ENCODE measurements around the gene BTBD16.
A peak's percentile ranks its signal among the peaks of the same experiment; 100 is the strongest.

The BTBD16 gene

DNA sequence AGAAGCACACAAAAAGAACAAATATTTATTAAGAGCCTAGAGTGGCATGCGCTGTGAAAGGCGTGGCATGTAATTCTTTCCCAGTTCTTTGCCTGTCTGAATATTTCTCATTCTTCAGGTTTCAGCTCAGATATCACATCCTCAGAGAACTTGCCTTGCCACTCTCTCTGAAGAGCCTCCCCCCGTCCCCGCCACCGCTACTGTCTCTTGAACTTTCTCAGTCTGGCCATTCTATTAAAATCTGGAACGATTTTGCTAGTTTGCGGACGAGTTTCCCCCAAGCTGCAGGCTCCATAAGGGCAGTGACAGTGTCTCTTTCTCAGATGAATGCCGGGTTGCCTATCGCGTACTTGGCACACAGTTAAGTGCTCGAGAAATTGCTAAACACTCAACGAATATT, 102.6 kb downstream of the BTBD16 start:
- no peak for DNase-seq (ENCODE audit: low read depth in 2 of 2)

DNA sequence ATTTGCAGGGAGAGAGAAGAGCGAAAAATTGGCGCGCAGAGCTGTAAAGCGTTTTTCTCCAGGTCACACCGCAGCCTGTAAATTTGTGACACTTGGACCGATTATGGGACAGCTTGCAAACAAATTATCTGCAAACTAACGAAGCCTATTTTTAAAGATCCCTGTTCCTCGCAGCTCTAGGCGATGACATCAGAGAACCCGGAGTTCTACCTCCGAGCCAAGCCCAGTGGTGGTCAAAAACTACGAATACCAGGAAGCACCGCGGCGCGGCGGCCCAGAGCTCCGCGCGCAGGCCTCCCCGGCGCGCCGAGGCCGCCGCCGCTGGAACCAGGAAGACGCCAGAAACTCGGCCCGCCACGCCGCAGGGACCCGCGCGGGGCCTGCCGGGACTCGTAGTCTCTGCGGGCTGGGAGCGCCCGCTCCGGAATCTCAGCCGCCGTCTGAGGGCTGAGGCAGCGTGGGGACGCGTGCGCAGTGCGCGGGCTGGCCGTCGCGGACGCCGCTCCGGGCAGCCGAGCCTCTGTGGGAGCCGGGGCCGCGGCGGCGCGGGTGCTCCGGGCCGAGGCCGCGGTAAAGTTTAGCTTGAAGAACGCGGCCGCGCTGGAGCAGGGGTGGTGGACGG, 103.3 kb downstream of the BTBD16 start, which contains the start of gene PLEKHA1:
TSS of gene PLEKHA1 (plus strand) at position 472 of the 622 bp plus-strand sequence. CDS start 18,493 bp downstream, outside the sequence.
- peak; percentile 86 to 91 for DNase-seq (ENCODE audit: low read depth in 2 of 2)

DNA sequence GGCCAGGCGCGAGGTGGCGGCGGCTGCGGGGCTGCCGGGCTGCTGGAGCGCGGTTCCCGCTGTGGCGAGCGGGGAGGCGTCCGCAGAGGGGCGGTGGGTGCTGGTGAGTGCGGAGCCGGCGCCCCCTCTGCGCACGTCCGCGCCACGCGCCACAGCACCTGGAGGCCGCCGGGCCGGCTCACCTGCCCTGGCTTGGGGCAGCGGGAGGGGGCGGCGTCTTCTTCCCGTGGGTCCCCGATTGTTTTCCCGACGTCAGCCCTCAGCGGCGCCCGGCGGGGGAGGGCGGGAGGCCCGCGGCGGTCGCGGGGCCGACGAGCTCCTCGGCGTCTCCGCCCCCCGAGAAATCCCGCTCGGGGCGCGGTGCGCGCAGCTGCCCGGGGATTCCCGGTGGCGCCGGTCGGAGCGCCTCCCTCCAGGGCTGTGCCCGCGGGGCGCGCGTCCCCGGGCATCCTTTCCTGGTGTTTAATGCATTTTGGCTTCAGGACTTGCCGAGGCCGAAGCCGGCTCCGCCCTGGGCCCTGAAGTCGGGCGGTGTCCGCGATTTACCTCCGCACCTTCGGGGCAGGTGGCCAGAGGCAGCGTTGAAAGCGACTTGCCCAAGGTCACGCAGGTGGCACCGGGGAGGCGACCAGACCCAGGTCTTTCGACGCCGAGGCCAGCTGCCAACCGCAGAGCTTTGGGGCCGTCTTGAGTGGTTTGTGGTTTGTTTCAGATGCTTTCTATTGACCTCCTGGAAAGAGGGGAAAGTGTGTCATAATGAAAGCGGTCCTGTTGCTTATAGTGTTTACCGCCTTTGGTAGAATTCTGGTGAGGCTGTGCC, 104.0 kb downstream of the BTBD16 start:
- DNase-seq (ENCODE audit: low read depth in 2 of 2): peak; percentile 30 to 47

DNA sequence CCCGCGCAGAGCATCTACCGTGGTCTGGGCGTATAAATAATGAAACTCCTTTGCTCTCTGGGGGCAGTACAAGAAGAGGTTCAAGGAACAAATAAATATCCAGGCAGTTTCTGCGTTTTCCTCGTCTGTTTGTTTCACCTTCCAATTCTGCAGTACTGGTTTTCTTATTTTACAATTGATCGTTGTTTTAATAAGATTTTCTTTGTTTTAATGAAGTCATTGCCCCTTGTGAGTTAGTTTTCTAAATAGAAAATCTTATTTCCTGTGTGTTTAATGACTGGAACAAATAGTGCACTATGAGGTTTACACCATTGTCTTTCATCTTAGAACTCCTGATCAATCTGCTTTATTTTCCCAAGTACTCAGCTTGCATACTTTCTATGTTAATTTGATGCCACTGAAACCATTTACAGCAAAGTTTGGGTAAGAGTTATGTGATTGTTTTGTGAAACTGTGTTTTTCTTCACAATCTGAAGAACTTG, 104.6 kb downstream of the BTBD16 start:
- DNase-seq (ENCODE audit: low read depth in 2 of 2): no peak

DNA sequence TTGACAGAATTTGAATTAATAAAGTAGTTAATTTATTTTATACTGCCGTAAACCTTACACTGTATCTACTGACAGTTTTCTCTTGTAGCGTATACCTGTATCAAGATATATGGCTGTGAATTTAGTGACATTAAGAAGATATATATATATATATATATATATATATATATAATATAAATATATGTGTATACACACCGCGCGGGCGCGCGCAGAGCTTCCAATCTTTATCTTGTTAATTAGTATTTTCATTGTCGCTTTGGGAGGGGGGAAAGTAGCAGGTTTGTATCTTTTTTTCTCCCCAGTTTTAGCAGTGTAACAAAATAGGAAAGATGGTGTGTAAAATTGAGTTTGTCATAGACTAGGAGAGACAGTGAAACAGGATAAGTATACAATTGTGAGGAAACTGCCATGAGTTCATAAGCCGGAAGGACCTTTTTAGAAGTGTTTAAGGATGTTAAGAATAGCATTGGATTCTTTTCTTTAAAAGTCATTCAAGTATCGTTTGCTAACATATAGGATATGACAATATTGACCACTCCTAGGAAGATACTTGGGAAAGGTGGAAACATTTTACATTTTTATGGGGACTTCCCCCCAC, 105.4 kb downstream of the BTBD16 start:
- DNase-seq (ENCODE audit: low read depth in 2 of 2): no peak

DNA sequence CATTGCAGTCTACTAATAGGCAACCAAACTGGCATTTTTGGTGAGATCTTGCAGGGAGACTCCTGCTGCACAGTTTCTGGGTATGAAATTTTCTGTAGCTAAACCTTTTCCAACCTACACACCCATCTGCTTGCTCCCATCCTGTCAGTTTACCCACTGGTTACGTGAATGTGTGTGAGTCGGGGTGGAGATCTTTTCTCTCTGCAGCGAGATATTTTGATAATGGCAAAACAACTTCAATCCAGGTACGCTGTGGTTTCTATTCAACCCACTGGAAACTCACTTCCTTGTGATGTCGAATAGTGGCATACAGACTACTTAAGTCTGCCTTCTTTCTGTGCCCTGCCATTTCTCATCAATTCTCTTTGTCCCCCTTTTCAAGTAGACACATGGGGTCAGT, 107.9 kb downstream of the BTBD16 start:
- no peak for DNase-seq (ENCODE audit: low read depth in 2 of 2)

DNA sequence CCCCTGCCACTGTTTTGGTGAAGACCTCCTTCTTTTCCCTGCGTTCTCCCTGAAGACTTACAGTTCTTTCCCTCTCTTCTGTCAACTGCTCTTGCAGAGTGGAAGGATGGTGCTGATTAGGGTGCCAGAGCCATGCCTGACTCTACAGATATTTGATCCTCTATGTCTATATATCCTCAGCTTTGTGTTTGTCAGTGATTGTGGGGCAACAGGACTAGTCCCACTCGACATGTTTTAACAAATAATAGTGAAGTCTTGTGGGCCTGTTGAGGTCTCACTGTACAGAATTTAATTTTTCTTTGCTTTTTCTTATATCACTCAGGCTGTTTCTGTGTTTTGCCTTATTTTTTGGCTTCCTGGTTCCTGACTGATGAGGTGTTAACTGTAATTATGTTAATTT, 108.4 kb downstream of the BTBD16 start:
- DNase-seq (ENCODE audit: low read depth in 2 of 2): no peak

DNA sequence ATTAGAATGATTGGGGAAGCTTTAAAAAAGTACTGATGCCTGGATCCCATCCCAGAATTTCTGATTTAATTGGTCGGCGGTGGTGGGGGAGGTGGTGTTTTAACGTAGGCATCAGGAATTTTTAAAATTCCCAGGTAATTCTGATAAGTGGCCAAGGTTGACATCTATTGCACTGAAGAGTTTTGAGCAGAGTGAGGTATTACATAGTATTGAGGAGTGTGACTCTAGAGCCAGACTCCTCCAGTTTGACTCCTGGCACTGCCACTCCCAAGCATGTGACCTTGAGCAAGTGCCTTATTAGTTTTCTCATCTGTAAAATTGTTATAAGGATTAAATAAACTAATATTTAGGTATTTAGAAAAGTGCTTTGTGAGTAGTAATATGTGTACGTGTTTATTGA, 109.6 kb downstream of the BTBD16 start:
- DNase-seq (ENCODE audit: low read depth in 2 of 2): no peak

DNA sequence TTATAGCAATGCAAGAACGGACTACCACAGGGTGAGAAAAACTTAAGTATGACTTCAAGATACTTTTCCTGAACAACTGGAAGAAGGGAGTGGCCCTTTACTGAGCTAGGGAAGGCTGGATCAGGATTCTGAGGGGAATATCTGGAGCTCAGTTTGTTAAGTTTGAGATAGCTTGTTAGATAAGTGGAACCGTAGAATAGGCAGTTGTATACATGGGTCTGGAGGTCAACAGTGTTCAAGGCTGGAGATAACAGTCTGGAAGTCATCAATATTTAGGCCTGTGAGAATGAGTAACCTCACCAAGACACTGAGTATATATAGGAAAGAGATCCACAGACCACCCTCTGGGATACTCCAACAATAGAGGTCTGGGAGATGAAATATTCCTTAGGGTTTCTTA, 110.6 kb downstream of the BTBD16 start:
- DNase-seq (ENCODE audit: low read depth in 2 of 2): no peak

DNA sequence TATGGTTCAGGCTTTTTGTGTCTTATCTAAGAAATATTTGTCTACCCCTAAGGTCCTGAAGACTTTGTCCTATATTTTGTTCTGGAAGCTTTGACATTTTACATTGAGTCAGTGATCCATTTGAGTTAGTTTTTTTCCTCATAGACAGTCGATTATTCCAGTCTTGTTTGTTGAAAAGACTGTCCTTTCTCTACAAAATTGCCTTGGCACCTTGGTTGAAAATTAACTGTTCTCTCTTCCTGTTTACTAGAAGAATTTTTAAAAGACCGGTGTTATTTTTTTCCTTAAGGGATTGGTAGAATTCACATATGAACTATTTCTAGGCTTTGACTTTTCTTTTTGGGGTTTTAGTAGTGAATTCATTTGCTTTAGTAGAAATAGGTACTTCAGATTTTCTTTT, 115.4 kb downstream of the BTBD16 start:
- no peak for DNase-seq (ENCODE audit: low read depth in 2 of 2)

DNA sequence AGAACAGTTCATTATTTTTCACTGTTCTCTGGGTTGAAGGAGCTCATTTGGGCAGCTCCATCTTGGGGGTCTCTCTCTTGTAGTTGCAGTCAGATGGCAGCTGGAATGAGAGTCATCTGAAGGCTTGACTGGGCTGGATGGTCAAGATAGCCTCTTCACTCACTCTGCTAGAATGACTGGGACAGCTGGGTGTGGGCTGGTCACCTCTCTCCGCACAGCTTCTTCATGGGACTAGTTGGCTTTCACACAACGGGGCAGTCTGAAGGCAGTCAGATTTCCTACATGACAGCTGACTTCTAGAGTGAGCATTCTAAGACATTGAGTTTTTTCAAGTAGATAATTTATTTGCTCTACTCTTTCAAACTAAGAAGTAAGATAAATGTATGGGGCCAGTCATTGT, 116.5 kb downstream of the BTBD16 start:
- DNase-seq (ENCODE audit: low read depth in 2 of 2): no peak
